ENCODE data around the gene FSTL3.

Gene FSTL3

DNA sequence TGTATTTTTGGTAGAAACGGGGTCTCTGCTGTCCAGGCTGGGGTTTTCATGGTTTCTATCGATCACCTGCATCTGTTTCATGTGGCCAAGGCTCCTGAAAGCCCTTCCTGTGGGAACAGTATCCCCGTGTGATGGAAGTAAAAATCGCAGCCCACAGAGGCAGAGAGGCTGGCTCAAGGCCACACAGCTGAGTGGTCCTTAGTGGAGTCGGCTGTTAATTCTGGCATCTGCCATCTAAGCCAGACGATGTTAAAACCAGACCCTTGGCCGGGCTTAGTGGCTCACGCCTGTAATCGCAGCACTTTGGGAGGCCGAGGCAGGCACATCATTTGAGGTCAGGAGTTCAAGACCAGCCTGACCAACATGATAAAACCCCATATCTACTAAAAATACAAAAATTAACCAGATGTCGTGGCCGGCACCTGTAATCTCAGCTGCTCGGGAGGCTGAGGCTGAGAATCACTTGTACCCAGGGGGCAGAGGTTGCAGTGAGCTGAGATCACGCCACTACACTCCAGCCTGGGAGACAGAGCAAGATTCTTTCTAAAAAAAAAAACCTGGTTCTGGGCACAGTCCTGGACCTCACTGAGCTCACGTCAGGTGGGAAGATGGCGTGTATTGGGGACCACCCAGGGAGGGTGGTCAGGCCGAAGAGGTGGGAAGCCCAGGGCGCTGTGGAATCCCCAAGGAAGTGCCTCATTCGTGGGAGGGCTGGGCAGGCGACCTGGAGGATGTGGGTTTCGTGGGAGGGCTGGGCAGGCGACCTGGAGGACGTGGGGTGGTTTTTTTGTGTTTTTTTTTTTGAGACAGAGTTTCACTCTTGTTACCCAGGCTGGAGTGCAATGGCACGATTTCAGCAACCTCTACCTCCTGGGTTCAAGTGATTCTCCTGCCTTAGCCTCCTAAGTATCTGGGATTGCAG, 56.2 kb downstream of the FSTL3 start:
- DNase-seq (ENCODE audit: low spot score): no peak
